Body of pancreas (tissue), 4 donors: ENCODE data around the gene NDNF.

Source experiments
- POLR2A ChIP-seq, 3 donors: fragments of 450-650 bp; IDR thresholded peaks; one replicate each; pipeline ENCODE4 v1.6.1; 2016; ENCODE audit warnings: antibody characterized with exemption in 3 of 3, mild to moderate bottlenecking in 2 of 3
- TF ChIP-seq, protein P1 (sequence below), 7 experiments: fragments of 450-650 bp in 4 of 7; fragments of 200-600 bp in 3 of 7; sonication (generic) in 3 of 7; IDR thresholded peaks; one replicate each; pipeline ENCODE4 v1.5.1; 2016 to 2019; ENCODE audit warnings: antibody characterized with exemption in 7 of 7

DNA sequence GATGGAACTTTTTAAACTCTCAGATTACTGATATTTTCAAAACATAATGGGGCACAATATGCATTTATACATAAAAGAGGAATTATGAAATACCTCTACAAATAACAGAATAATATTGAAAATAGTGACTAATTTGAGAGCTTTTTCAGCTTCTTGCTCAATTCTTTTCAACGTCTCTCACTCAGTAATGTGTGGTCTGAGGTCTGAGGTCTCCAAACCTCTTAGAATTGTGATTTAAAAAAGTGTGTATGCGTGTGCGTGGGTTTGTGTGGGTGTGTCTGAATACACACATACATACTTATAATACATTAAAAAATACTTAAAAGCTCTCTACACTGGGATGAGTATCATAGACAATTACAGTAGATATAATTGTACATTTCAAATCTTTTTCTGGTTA lies 7.9 kb downstream of the NDNF start:
- TF ChIP-seq, protein P1, sequence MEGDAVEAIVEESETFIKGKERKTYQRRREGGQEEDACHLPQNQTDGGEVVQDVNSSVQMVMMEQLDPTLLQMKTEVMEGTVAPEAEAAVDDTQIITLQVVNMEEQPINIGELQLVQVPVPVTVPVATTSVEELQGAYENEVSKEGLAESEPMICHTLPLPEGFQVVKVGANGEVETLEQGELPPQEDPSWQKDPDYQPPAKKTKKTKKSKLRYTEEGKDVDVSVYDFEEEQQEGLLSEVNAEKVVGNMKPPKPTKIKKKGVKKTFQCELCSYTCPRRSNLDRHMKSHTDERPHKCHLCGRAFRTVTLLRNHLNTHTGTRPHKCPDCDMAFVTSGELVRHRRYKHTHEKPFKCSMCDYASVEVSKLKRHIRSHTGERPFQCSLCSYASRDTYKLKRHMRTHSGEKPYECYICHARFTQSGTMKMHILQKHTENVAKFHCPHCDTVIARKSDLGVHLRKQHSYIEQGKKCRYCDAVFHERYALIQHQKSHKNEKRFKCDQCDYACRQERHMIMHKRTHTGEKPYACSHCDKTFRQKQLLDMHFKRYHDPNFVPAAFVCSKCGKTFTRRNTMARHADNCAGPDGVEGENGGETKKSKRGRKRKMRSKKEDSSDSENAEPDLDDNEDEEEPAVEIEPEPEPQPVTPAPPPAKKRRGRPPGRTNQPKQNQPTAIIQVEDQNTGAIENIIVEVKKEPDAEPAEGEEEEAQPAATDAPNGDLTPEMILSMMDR (IDR thresholded peaks at IDR 0.05): no peak
- TF ChIP-seq POLR2A (IDR thresholded peaks at IDR 0.05): no peak
